Prostate gland (tissue), 2 donors: ENCODE measurements around the gene RDX. TPM values are rescaled to one million over a fixed set of nuclear protein-coding genes. Genes with fewer than 3 reads are reported as not detected.
"Not testable (repeated sequence)": the region's sequence is repeated elsewhere in the genome, so short reads cannot be mapped to it uniquely, and the experiment has no call there.

Source experiments
- DNase-seq: peaks from one replicate; pipeline ENCODE4 v3.0.0-alpha.2; 2019; ENCODE audit warnings: low spot score
- H3K27ac ChIP-seq, 2 donors: fragments of 200-600 bp; sonication (generic); 2 replicates each; pipeline ENCODE4 v1.5.1; 2017 to 2019
- H3K27me3 ChIP-seq: fragments of 200-600 bp; sonication (generic); replicated peaks from 2 replicates; pipeline ENCODE4 v1.5.1; 2019; ENCODE audit not compliant: insufficient read depth
- H3K36me3 ChIP-seq, 2 donors: fragments of 200-600 bp; sonication (generic); 1 replicate in 1 of 2; 2 replicates in 1 of 2; pipeline versions ENCODE4 v1.5.1 to v1.8.1; 2017 to 2019
- H3K4me1 ChIP-seq: fragments of 200-600 bp; sonication (generic); replicated peaks from 2 replicates; pipeline ENCODE4 v1.5.1; 2019
- H3K4me3 ChIP-seq, 2 donors: fragments of 200-600 bp; sonication (generic); 2 replicates each; pipeline ENCODE4 v1.5.1; 2017 to 2019
- H3K9me3 ChIP-seq: fragments of 200-600 bp; sonication (generic); 2 replicates; pipeline ENCODE4 v1.5.1; 2017
- CTCF ChIP-seq, 4 experiments: fragments of 200-600 bp in 2 of 4; fragments of 450-650 bp in 2 of 4; sonication (generic) in 2 of 4; IDR thresholded peaks; 1 replicate in 3 of 4; 2 replicates in 1 of 4; pipeline ENCODE4 v1.5.1; 2016 to 2019; ENCODE audit warnings: antibody characterized with exemption in 4 of 4, mild to moderate bottlenecking in 2 of 4, moderate library complexity in 2 of 4
- POLR2A ChIP-seq: fragments of 450-650 bp; IDR thresholded peaks from one replicate; pipeline ENCODE4 v1.6.1; 2016; ENCODE audit warnings: antibody characterized with exemption, mild to moderate bottlenecking
- POLR2AphosphoS5 ChIP-seq: sonication (generic); formaldehyde crosslinking; IDR thresholded peaks from one replicate; pipeline ENCODE4 v1.6.1; 2017; ENCODE audit warnings: antibody characterized with exemption
- WGBS: methylation state at CpG from one replicate; pipeline ENCODE4 v1.1.5; 2018; 5-methylcytosine and 5-hydroxymethylcytosine counted together
- intact Hi-C: fragments of 100-400 bp; cut with DNase I; formaldehyde crosslinking; loops from one replicate; pipeline ENCODE4 v1.14.2; 2022
- total RNA-seq, 2 donors: library from RNA; depleted of rRNA; stranded (reverse); fragments of >200 nt; gene quantifications; one replicate each; pipeline ENCODE4 v1.1.0, GENCODE V29; 2016

The RDX gene
- total RNA-seq, 2 donors from 2014 or later: 45.4 to 136 TPM

DNA sequence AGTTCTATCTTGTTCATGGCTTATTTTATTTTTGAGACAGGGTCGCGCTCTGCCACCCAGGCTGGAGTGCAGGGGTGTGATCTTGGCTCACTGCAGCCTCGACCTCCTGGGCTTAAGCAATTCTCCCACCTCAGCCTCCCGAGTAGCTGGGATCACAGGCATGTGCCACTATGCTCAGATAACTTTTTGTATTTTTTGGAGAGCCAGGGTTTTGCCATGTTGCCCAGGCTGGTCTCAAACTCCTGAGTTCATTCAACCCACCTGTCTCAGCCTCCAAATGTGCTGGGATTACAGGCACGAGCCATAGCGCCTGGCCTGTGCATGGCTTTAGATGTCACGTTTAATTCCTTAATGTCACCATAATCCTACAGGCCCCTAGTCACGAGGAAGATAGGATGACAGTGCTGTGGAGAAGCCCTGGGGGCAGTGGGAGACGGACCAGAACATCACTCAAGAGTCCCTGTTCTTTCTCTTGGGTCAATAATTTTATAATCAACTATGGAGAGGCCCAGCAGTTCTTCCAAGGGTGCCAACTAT lies 99.5 kb downstream of the RDX start:
- Histone ChIP-seq H3K4me3 (no peak overlapping the region), H3K27ac (no peak overlapping the region), H3K9me3 (no peaks in the 10 kb centered on the region), H3K4me1 (no peaks in the 10 kb centered on the region), H3K27me3 (no peaks in the 10 kb centered on the region), H3K36me3 (no peaks in the 10 kb centered on the region)
- no peak for TF ChIP-seq POLR2A
- 84% methylated on average over 9 of the region's 9 CpGs for whole genome bisulfite sequencing
- intact Hi-C loops: loop anchor here (10.0 kb wide), 2 partner anchors 252 to 838 kb away; no protein-coding TSS in a partner anchor
- no peak for DNase-seq

- no peaks in the 10 kb centered on the region for H3K27me3 ChIP-seq
- H3K4me1 ChIP-seq: no peaks in the 10 kb centered on the region
- TF ChIP-seq POLR2AphosphoS5 (no peak), CTCF (IDR thresholded peaks at IDR 0.05) (no peak), POLR2A (no peak)
- no peak overlapping the region for H3K27ac ChIP-seq
- H3K4me3 ChIP-seq: no peak overlapping the region
- H3K36me3 ChIP-seq: no peaks in the 10 kb centered on the region
- no peaks in the 10 kb centered on the region for H3K9me3 ChIP-seq
- no peak for DNase-seq
- intact Hi-C loops: loop anchor here (10.0 kb wide), 2 partner anchors 251 to 839 kb away; no protein-coding TSS in a partner anchor
- 87% methylated on average over 5 of the region's 5 CpGs for WGBS
Measured at GRCh38 chr11:110196241-110196754, 100.1 kb downstream of the RDX start.

- not testable (repeated sequence) for H3K4me1 ChIP-seq, H3K27ac ChIP-seq, H3K36me3 ChIP-seq, H3K27me3 ChIP-seq, H3K4me3 ChIP-seq, H3K9me3 ChIP-seq, DNase-seq
- 82% methylated on average over 10 of the region's 10 CpGs for WGBS
- intact Hi-C loops: loop anchor here (10.0 kb wide), 2 partner anchors 249 to 841 kb away; no protein-coding TSS in a partner anchor
Measured at GRCh38 chr11:110194211-110194766, 102.1 kb downstream of the RDX start.

DNA sequence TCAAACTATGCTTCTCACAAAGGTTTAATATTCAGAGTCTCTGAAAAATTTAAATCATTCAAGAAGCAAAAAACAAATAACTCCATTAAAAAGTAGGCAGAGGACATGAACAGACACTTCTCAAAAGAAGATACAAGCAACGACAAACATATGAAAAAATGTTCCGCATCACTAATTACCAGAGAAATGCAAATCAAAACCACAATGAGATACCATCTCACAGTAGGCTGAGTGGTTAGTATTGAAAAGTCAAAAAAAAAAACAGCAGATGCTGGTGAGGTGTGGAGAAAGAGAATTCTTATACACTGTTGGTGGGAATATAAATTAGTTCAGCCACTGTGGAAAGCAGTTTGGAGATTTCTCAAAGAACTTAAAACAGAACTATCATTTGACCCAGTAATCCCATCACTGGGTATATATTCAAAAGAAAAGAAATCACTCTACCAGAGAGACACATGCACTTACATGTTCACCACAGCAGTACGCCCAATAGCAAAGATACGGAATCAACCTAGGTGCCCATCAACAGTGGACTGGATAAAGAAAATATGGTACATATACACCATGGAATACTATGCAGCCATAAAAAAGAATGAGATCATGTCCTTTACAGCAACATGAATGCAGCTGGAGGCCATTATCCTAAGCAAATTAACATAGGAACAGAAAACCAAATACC lies 103.7 kb downstream of the RDX start:
- 85% methylated on average over 4 of the region's 4 CpGs for WGBS
- H3K9me3 ChIP-seq, H3K27me3 ChIP-seq, H3K4me1 ChIP-seq, H3K4me3 ChIP-seq, DNase-seq, H3K27ac ChIP-seq, H3K36me3 ChIP-seq: not testable (repeated sequence)
- intact Hi-C loops: loop anchor here (10.0 kb wide), 2 partner anchors 248 to 842 kb away; no protein-coding TSS in a partner anchor

GRCh38 chr11:110190885-110191284 lies 105.5 kb downstream of the RDX start:
- Histone ChIP-seq H3K36me3 (no peaks in the 10 kb centered on the region), H3K4me3 (no peak overlapping the region), H3K27ac (no peak overlapping the region), H3K27me3 (no peaks in the 10 kb centered on the region), H3K4me1 (no peaks in the 10 kb centered on the region), H3K9me3 (no peaks in the 10 kb centered on the region)
- 45% methylated on average over 1 of the region's 1 CpG for WGBS
- TF ChIP-seq POLR2AphosphoS5 (no peak), CTCF (IDR thresholded peaks at IDR 0.05) (no peak), POLR2A (no peak)
- DNase-seq: no peak
- intact Hi-C loops: loop anchor here (10.0 kb wide), 2 partner anchors 246 to 844 kb away; no protein-coding TSS in a partner anchor

DNA sequence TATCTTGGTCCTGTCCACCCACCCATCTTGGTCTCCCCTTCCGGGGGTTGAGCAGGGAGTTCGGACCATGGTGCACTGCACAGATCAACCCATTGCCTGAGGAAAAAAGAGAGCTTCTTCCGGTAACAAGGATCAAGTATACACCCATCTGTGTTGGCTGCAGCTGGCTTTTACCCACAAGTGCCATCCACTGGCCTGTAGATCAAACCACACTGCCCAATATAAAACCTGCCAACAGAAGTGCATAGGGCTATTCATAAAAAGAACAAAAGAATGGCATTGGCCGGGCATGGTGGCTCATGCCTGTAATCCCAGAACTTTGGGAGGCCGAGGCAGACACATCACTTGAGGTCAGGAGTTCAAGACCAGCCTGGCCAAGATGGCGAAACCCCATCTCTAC lies 108.7 kb downstream of the RDX start:
- Histone ChIP-seq H3K36me3 (no peaks in the 10 kb centered on the region), H3K9me3 (no peaks in the 10 kb centered on the region), H3K4me1 (no peaks in the 10 kb centered on the region), H3K27me3 (no peaks in the 10 kb centered on the region), H3K4me3 (no peak overlapping the region), H3K27ac (no peak overlapping the region)
- no peak for DNase-seq
- WGBS: 97% methylated on average over 6 of the region's 6 CpGs
- intact Hi-C loops: no loop called here
- TF ChIP-seq CTCF (IDR thresholded peaks at IDR 0.05): no peak
- no peak for TF ChIP-seq POLR2A
- no peak for TF ChIP-seq POLR2AphosphoS5
